ENCODE measurements around the gene TBC1D1. TPM values are rescaled to one million over a fixed set of nuclear protein-coding genes. Genes with fewer than 3 reads are reported as not detected.

TBC1D1 gene
- total RNA-seq, 1 experiment from 2014 or later = 106 TPM

DNA sequence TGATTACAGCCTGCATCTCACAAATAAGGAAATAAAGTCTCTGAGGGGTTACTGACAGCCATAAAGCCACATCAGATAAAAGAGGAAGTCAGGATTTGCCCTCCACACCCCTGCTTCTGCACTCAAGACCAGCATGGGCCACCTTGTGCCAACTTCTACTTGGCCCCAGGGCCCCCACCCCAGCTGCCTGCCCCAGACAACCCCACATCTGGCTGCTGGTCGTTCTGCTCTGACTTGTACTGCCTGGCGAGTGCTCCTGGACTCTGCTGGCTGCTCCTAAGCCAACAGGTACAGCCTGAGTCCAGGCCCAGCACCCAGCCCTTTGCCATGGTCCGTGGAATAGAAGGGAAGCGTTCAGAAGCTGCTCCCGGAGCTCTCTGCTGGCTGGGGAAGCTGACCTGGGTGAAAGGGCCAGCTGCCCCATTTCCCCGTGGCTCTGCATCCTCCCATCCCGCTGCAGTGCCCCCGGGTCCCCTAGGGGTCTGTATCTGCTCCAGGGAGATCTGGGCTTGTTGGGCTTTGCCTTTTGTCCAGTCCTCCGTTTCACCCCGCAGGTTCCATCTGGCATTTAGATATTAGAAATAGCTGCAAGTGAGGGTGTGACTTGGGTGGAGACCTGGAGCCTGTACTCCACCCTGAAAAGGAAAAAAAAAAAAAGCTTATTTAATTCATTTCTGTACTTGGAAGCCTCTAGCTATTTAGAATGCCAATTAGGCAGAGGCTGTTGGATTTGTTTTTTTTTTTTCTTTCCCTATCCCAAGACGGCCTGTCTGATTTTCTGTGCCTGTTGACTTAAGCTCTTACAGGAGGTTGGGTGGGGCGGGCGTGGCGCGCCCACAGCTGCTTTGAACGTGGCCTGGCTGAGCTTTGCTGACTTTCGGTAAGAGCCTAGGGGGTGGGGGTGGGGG lies 264.1 kb downstream of the TBC1D1 start:
- Histone ChIP-seq H3K4me3 (no peak overlapping the region), H3F3A (ENCODE audit: insufficient read depth, low read depth) (peaks cover 26% of the 10 kb centered on the region), H3K27me3 (ENCODE audit: insufficient read depth, low read depth) (no peaks in the 10 kb centered on the region), H3K27ac (no peak overlapping the region), H2AFZ (no peak overlapping the region), H3K36me3 (ENCODE audit: low read depth) (no peaks in the 10 kb centered on the region), H3K79me2 (ENCODE audit: low read depth) (no peaks in the 10 kb centered on the region), H3K4me2 (peak overlapping the region; percentile 24), H4K20me1 (ENCODE audit: insufficient read depth) (no peaks in the 10 kb centered on the region), H3K4me1 (replicated peaks; ENCODE audit: insufficient read depth) (peaks cover 48% of the 10 kb centered on the region), H3K9me3 (ENCODE audit: insufficient read depth, low read depth) (0 out of 2 replicates have a peak, but pooled peaks cover 4% of the 10 kb centered on the region), H3K9me2 (ENCODE audit: insufficient read depth) (no peaks in the 10 kb centered on the region)
- ChIA-PET CTCF (interaction anchor here (0.6 to 1.0 kb wide), 6 partner anchors 25 to 711 kb away, joined by 3 to 6 read pairs (median 4); partner anchors contain the start of gene TLR1), POLR2A (ENCODE audit: unreplicated experiment) (interaction anchor here (0.6 to 0.7 kb wide), 2 partner anchors 689 to 1305 kb away, joined by 7 to 10 read pairs; no protein-coding TSS in a partner anchor)
- TF ChIP-seq CTCF (conservative IDR thresholded peaks at IDR 0.05) (no peak), EZH2 (IDR thresholded peaks at IDR 0.05; ENCODE audit: low read depth) (no peak)
- intact Hi-C loops (cut with micrococcal nuclease; ENCODE audit: unreplicated experiment) = no loop called here
- BruUV-seq (replicated peaks) = no TSS peak
- DNase-seq = peak; percentile 46 to 49

GRCh38 chr4:38155589-38156294 lies 264.9 kb downstream of the TBC1D1 start:
- Histone ChIP-seq H3K36me3 (ENCODE audit: low read depth) (no peaks in the 10 kb centered on the region), H4K20me1 (ENCODE audit: insufficient read depth) (no peaks in the 10 kb centered on the region), H2AFZ (no peak overlapping the region), H3K9me3 (ENCODE audit: insufficient read depth, low read depth) (0 out of 2 replicates have a peak, but pooled peaks cover 4% of the 10 kb centered on the region), H3K79me2 (ENCODE audit: low read depth) (no peaks in the 10 kb centered on the region), H3K27ac (no peak overlapping the region), H3K4me1 (replicated peaks; ENCODE audit: insufficient read depth) (peaks cover 56% of the 10 kb centered on the region), H3K9me2 (ENCODE audit: insufficient read depth) (no peaks in the 10 kb centered on the region), H3K27me3 (ENCODE audit: insufficient read depth, low read depth) (no peaks in the 10 kb centered on the region), H3K4me2 (no peak overlapping the region; the same call in 1 of the 2 replicates), H3K4me3 (no peak overlapping the region), H3F3A (ENCODE audit: insufficient read depth, low read depth) (peaks cover 34% of the 10 kb centered on the region)
- no TSS peak for BruUV-seq (replicated peaks)
- POLR2A ChIA-PET (ENCODE audit: unreplicated experiment) = interaction anchor here (0.6 to 0.7 kb wide), 2 partner anchors 688 to 1304 kb away, joined by 7 to 10 read pairs; no protein-coding TSS in a partner anchor
- CTCF ChIA-PET = interaction anchor here (0.6 to 1.0 kb wide), 5 partner anchors 24 to 710 kb away, joined by 3 to 5 read pairs (median 3); partner anchors contain the start of gene TLR1
- intact Hi-C loops (cut with micrococcal nuclease; ENCODE audit: unreplicated experiment) = no loop called here
- no peak for TF ChIP-seq EZH2 (IDR thresholded peaks at IDR 0.05; ENCODE audit: low read depth)
- TF ChIP-seq CTCF (conservative IDR thresholded peaks at IDR 0.05) = no peak
- DNase-seq = no peak

DNA sequence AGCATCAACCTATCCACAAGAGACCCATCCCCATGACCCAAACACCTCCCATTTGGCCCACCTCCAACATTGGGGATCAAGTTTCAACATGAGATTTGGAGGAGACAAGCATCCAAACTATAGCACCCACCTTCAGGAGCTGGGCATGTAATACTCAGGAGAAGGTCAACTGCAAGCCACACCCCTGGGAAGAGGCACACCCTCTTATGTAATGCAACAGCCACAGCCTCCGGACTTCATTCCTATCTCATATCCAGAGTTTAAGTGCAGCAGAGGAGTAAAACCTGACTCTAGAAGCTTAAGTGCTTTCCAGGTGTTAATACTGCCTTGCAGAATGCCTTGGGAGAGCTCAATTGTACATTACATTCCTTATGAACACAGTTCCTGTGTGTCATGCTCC lies 266.7 kb downstream of the TBC1D1 start:
- TF ChIP-seq EZH2 (IDR thresholded peaks at IDR 0.05; ENCODE audit: low read depth) (no peak), CTCF (conservative IDR thresholded peaks at IDR 0.05) (no peak)
- ChIA-PET POLR2A (ENCODE audit: unreplicated experiment) (interaction anchor here (0.5 to 0.7 kb wide), 4 partner anchors 207 to 704 kb away, joined by 3 to 9 read pairs (median 6); a partner anchor contains a TSS), CTCF (no interaction called here)
- no peak overlapping the region for H3K4me3 ChIP-seq
- DNase-seq = peak; percentile 67 to 70
- no peaks in the 10 kb centered on the region for H3K27me3 ChIP-seq (ENCODE audit: insufficient read depth, low read depth)
- peak overlapping the region; percentile 28 for H3K4me2 ChIP-seq
- no peaks in the 10 kb centered on the region for H3K9me2 ChIP-seq (ENCODE audit: insufficient read depth)
- H4K20me1 ChIP-seq (ENCODE audit: insufficient read depth) = no peaks in the 10 kb centered on the region
- no peaks in the 10 kb centered on the region for H3K79me2 ChIP-seq (ENCODE audit: low read depth)
- peaks cover 74% of the 10 kb centered on the region for H3K4me1 ChIP-seq (replicated peaks; ENCODE audit: insufficient read depth)
- no peak overlapping the region for H2AFZ ChIP-seq
- intact Hi-C loops (cut with micrococcal nuclease; ENCODE audit: unreplicated experiment) = no loop called here
- H3K27ac ChIP-seq = peak overlapping the region; percentile 42
- H3F3A ChIP-seq (ENCODE audit: insufficient read depth, low read depth) = peaks cover 50% of the 10 kb centered on the region
- no peaks in the 10 kb centered on the region for H3K36me3 ChIP-seq (ENCODE audit: low read depth)
- 0 out of 2 replicates have a peak, but pooled peaks cover 4% of the 10 kb centered on the region for H3K9me3 ChIP-seq (ENCODE audit: insufficient read depth, low read depth)
- BruUV-seq (replicated peaks) = no TSS peak

Measured in PC-9 (cell line).